Activated T-helper 1 cell treated with Interleukin-2 at 50 U/mL for 16 hours (primary cell): ENCODE data around the gene MGAT5B.

Source experiments
- DNase-seq: peaks from one replicate; pipeline ENCODE4 v3.0.0-alpha.2; 2020; ENCODE audit warnings: low read depth

MGAT5B gene

GRCh38 chr17:76879691-76880090, 11.5 kb downstream of the MGAT5B start:
- no peak for DNase-seq

- no peak for DNase-seq
These were observed 12.1 kb downstream of the MGAT5B start for GRCh38 chr17:76880268-76880667.

GRCh38 chr17:76880971-76881370, 12.8 kb downstream of the MGAT5B start:
- no peak for DNase-seq

- DNase-seq, result no peak
These were observed 13.2 kb downstream of the MGAT5B start for GRCh38 chr17:76881408-76881807.

- DNase-seq, result no peak
These were observed 13.8 kb downstream of the MGAT5B start for GRCh38 chr17:76881966-76882365.

GRCh38 chr17:76883744-76884525, 15.7 kb downstream of the MGAT5B start:
- DNase-seq, result no peak

- no peak for DNase-seq
These were observed 17.0 kb downstream of the MGAT5B start for GRCh38 chr17:76884995-76885893.

GRCh38 chr17:76885894-76886290, 17.7 kb downstream of the MGAT5B start:
- no peak for DNase-seq

GRCh38 chr17:76886395-76886794, 18.2 kb downstream of the MGAT5B start:
- DNase-seq, result no peak

GRCh38 chr17:76887802-76888201, 19.6 kb downstream of the MGAT5B start:
- DNase-seq, result no peak

- no peak for DNase-seq
These were observed 20.5 kb downstream of the MGAT5B start for GRCh38 chr17:76888661-76889060.

GRCh38 chr17:76889323-76889722, 21.1 kb downstream of the MGAT5B start:
- DNase-seq, result no peak

GRCh38 chr17:76892329-76892728, 24.1 kb downstream of the MGAT5B start:
- DNase-seq, result no peak

- no peak for DNase-seq
These were observed 25.6 kb downstream of the MGAT5B start for GRCh38 chr17:76893623-76894334.

GRCh38 chr17:76894842-76895241, 26.6 kb downstream of the MGAT5B start:
- DNase-seq, result no peak

GRCh38 chr17:76897023-76897422, 28.8 kb downstream of the MGAT5B start:
- DNase-seq, result no peak

- DNase-seq, result no peak
These were observed 31.2 kb downstream of the MGAT5B start for GRCh38 chr17:76899414-76899813.

- DNase-seq, result no peak
These were observed 32.5 kb downstream of the MGAT5B start for GRCh38 chr17:76900723-76901122.

- no peak for DNase-seq
These were observed 33.5 kb downstream of the MGAT5B start for GRCh38 chr17:76901542-76902197.

GRCh38 chr17:76902476-76902875, 34.3 kb downstream of the MGAT5B start:
- DNase-seq, result no peak

- DNase-seq, result no peak
These were observed 35.4 kb downstream of the MGAT5B start for GRCh38 chr17:76903631-76904030.

- no peak for DNase-seq
These were observed 35.9 kb downstream of the MGAT5B start for GRCh38 chr17:76904116-76904515.
